Activated T-cell treated with anti-CD3 and anti-CD28 coated beads, Interleukin-2, amount 50 U/mL, for 48 hours (primary cell): ENCODE data around the gene GPR18.

Source experiments
- DNase-seq, 2 experiments: peaks; one replicate each; pipeline ENCODE4 v3.0.0-alpha.2; 2020

Gene GPR18

DNA sequence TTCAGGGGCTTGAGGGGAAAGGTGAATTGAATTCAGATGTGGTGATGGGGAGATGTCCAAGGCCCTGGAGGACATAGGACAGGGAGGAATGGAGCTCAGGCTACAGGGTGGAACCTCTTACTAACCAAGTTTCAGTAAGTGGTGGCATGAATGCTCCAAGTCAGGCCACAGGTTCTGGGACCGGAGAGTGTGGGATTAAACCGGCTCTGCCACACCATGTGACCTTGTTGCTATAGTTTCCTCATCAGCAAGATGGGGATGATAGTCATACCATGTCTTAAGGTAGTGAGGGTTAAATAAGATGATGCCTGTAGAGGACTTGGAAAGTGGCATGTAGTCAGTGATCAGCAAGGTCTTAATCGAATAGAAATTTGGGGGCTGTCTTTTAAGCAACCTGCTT, 32.7 kb upstream of the GPR18 start:
- no peak for DNase-seq

DNA sequence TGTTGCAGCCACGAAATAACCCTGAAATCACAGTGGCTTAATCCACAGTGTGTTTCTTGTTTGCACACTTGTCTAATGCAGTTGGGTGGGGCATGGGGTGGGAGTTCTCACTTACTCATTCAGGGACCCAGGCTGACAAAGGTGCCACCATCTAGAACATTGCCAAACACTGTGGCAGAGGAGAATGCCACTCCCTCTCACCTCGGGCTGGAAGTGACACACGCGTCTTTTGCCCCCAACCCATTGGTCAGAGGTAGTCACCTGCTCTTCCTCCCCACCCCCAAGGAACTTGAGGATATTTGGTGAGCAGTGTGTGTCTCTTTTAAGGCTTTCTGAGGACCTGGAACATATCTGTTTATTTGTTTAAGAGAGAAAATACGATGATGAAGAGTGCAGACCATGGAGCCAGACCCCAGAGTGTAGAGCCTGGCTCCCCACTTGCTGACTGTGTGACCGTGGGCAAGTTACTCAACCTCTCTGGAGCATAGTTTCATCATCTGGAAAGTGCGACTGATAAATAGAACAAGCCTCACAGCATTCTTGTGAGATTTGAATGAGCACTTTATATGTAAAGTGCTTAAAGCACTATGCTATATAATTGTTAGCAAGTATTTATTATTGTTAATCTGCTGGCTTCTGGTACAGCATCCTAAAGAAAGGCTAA, 31.6 kb upstream of the GPR18 start:
- peak; percentile 74 to 77 for DNase-seq

DNA sequence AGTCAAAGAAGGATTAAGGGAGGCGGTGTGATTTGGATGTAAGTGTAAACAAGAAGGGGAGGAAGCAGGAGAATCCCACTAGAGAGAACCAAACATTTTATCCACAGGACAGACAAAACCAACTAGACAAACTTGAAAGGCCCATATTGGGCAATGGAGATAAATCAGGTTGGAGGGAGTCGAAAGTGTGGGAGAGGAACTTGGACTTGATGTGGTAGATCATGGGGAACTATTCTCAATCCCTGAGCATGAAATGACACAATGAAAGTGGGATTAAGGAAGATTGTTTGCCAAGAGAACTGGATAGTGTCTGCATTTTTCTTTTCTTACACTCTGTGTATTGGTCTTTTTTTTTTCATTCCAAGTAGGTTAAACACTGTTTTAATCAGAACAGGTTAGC, 31.1 kb upstream of the GPR18 start:
- no peak for DNase-seq

DNA sequence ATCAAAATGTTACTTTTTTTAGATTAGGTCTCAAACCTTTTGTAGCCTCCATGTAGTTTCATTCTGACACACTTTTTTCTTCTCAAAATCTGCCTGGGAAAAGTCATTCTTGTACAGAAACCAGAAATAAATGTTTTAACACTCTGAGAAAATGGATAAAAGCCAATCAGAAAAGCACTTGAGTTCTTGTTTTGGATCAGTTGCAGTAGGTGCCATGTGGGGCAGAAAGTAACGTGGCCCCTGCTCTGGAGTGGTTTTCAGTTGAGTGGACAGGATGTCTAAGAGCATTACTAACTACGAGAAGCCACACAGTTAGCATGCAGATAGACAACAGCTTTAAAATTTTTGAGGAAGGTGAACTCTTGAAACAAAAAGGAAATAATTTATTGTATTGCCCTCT, 29.9 kb upstream of the GPR18 start:
- peak; percentile 68 to 74 for DNase-seq

DNA sequence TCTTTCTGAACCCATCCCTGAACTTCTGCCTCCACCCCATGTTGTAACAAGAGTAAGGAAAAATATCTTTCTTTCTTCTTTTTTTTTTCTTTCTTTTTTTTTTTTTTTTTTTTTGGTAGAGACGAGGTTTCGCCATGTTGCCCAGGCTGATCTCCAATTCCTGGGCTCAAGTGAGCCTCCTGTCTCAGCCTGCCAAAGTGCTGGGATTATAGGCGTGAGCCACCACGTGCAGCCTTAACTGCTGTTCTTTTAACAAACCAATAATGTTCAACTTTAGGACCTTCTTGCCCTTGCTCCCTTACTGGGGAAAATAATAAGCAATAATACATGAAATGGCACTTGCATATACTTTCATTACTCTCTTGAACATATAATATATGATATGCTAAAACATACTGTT, 29.4 kb upstream of the GPR18 start:
- no peak for DNase-seq

DNA sequence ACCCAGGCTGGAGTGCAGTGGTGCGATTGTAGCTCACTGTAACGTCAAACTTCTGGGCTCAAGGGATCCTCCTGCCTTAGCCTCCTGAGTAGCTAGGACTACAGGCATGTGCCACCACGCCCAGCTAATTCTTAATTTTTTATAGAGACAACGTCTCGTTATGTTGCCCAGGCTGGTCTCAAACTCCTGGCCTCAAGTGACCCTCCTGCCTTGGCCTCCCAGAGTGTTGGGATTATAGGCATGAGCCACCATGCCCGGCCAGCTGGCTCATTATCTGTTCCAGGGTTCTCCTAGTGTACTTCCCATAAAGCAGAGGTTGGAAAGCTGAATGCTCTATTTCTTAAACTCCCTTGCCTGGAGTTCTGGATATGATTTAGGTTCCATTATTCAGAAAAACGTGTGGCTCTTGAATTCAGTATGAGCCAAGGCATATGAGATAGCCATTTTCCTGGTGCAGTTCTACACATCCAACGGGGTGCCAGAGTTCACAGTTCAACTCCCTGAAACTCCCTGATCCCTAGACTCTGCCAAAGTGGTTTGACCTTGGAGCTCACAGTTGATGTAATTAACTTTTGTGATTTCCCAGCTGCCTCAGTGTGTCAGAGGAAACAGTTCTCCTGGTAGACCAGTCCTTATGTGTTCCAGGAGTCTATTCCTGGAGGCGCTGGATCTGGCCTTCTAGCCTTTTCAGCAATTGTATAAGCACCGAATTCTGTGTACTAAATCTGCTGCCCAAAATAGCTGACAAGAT, 27.4 kb upstream of the GPR18 start:
- no peak for DNase-seq

DNA sequence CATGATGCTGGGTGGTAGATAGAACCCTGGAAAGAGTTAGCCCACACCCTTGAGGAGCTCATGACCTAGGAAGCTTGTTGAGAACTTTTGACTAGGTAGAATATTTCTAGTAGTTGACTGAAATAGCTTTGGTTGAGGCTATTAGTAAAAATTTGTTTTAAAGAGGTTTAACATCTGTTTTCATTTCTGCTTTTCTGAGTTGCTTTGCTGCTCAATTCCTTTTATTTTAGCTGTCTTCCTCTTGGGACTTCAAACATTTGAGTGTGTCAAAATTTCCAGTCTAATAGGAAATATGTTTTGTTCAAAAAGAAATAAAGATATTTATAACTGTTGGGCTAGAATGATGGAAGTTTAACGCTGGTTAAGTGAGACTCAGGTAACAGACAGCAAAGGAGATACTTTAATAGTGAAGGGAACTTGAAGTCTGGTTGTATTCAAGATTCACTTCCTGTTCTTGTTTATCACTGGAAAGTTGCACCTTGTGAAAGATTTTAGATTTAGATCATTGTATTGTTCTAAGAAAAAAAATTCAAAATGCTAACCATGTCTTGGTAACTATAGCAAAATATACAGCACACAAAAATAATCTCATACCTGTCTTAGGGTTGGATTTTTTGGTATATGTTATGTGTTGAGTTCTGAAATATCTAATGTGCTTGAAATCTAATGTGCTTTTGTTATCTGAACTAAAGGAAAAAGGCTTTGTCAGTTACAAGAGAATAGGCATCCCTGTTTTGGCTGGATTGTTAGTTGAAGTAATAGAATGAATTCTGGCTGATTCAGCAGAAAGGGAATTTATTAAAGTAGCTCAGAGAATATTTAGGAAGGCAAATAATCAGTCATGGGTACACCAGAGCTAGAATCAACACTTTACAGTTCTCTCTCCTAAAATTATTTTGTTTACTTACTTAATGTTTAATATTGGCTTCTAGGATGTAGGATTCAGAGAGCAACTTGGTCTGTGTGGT, 24.4 kb upstream of the GPR18 start:
- DNase-seq: no peak

- DNase-seq: no peak
These were observed 23.7 kb upstream of the GPR18 start for GRCh38 chr13:99281811-99282263.

- DNase-seq: no peak
These were observed 22.0 kb upstream of the GPR18 start for GRCh38 chr13:99280166-99280565.

DNA sequence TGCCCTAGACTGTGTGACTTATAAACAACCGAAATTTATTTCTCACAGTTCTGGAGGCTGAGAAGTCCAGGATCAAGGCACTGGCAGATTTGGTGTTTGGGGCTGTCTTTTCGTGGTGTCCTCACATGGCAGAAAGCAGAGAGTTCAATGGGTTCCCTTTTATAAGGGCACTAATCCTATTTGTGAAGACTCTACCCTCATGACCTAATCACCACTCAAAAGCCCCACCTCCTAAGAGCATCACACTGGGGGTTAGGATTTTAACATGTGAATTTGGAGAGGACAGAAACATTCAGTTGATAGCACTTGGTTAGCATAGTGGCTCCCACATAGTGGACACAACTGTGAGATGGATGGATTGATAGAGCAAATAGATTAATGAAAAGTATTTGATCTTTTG, 21.5 kb upstream of the GPR18 start:
- DNase-seq: no peak

- no peak for DNase-seq
These were observed 20.7 kb upstream of the GPR18 start for GRCh38 chr13:99278843-99279242.

DNA sequence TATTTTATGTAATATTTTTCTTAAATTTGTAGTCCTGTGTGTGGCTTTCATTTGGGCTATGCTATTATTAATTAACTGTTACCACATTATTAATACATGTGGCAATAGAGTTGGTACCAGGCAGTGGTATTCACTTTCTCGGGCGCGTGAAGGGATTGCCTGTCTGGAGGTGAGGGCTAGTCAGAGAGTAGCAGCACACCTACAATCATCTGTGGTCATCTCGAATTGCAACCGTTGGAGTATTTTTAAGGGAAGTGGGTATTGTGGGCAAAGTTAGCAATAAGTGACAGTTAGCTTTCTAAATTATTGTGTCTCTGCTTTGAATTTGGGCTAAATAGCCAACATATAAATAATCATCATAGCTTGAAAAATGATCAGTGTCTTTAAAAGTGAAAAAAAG, 20.0 kb upstream of the GPR18 start:
- DNase-seq: no peak

DNA sequence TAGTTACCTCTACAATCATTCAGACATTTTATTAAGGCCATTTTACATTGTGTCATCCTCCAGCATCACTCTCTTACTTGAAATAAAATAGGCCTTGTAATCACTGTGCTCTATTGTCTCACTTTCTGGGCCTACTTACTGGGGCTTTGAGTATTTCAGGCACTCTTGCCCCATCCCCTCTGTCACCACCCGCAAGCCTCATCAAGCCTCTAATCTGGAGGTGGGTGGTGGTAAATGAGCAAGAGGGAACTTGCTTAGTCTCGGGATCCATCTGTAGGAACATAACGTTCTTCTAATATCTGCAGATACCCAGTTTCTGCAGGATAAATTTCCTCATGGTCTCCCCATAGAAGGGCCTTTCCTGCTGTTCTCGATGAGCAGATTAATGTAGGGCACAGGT, 19.4 kb upstream of the GPR18 start:
- DNase-seq: no peak

DNA sequence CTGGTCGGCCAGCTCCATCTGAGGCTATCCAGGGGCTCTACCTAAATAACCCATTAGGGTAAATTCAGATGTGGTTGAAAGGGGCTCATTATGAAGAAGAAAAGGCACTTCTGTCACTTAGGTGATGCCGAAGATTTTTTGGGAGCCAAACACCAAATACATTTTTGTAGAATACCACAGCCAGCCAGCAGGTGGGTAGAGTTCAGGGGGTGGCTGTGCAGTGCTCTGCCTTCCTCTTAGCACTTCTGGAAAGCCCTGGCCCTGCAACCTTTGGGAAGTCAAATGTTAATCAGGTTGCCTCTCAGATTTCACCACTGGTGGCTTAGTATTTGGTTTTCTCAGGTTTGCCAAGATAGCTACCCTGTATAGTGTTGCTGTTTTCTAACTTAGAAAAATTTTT, 18.5 kb upstream of the GPR18 start:
- DNase-seq: no peak

- no peak for DNase-seq
These were observed 16.9 kb upstream of the GPR18 start for GRCh38 chr13:99275093-99275469.

- no peak for DNase-seq
These were observed 14.9 kb upstream of the GPR18 start for GRCh38 chr13:99273128-99273527.

DNA sequence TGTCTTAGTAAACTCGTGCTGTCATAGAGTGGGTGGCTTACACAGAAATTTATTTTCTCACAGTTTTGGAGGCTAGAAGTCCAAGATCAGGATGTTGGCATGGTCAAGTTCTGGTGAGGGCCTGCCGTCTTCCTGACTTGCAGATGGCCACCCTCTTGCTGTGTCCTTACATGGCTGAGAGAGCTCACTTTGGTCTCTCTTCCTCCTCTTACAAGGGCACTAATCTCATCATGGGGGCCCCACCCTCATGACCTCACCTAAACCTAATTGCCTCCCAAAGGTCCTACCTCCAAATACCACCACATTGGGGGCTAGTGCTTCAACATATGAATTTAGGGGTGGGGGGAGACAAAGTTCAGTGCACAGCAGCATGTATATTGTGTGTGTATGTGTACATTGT, 14.3 kb upstream of the GPR18 start:
- no peak for DNase-seq

DNA sequence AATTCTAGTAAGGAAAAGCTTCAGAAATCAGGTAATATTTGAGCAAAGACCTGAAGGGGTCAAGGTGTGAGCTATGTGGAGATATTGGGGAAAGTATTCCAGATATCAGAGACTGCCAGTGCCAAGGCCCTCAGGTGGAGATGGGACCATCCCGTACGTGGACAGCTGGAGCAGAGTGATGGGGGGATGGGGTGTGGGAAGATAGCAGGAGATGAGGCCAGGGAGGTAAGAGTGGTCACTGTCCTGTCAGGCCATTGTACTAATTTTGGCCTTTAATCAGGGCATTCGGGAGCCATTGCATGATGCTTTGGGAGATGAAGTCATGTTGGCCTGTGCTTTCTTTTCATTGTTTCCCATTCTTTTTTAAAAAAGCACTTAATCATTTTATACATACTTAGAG, 13.1 kb upstream of the GPR18 start:
- no peak for DNase-seq

GRCh38 chr13:99270518-99270917, 12.3 kb upstream of the GPR18 start:
- no peak for DNase-seq

- DNase-seq: no peak
These were observed 11.6 kb upstream of the GPR18 start for GRCh38 chr13:99269627-99270241.

GRCh38 chr13:99268822-99269221, 10.6 kb upstream of the GPR18 start:
- no peak for DNase-seq

DNA sequence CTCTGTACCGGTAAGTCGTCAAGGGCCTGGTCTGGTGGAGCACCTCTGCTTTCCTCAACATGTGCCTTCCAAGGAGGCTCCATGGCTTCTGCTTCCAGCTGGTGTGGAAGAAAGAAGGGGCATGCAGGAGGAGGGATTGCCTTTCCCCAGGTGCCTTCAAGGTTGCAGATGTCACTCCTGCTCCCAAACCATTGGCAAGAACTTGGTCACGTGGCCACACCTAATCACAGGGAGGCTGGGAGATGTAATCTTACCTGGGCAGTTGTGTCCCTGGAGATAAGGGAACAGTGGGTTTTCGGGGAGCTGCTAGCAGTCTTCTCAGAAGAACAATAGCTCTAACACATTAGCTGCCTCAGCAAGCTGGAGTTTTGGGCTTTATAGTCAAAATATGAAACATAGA, 9.7 kb upstream of the GPR18 start:
- DNase-seq: no peak

DNA sequence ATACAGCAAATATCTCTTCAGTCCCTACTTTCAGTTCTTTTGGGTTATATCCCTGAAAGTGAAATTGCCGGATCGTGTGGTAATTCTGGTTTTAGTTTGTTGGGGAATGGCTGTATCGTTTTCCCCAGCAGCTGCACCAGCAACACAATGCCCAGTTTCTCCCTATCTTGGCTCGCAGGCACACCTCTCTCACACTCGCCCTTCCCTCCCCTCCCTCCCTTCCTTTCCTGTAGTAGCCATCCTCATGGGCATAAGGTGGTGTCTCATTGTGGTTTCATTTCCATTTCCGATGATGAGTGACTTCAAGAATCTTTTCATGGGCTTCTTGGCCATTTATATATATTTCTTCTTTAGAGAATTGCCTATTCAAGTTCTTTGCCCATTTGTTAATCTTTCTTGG, 8.6 kb upstream of the GPR18 start:
- DNase-seq: no peak
